Fibroblast of the aortic adventitia (primary cell): ENCODE data around the gene ZBP1. TPM values are rescaled to one million over a fixed set of nuclear protein-coding genes. Genes with fewer than 3 reads are reported as not detected.

Source experiments
- DNase-seq: peaks from one replicate; pipeline ENCODE4 v3.0.0-alpha.2; 2010; ENCODE audit warnings: low read depth
- H3K4me3 ChIP-seq: 2 replicates; pipeline ENCODE4 v1.5.1; 2011; ENCODE audit warnings: low read depth, mild to moderate bottlenecking, control low read depth, low read length, moderate library complexity
- CTCF ChIP-seq: IDR thresholded peaks from 2 replicates; pipeline ENCODE4 v1.5.1; 2011; ENCODE audit warnings: mild to moderate bottlenecking, low read length, control low read depth, inconsistent platforms; ENCODE audit not compliant: insufficient read depth
- total RNA-seq: library from RNA; depleted of rRNA; stranded (reverse); fragments of >200 nt; gene quantifications from 2 replicates; pipeline ENCODE4 v1.2.3, GENCODE V29; 2012; ENCODE audit warnings: low replicate concordance

The ZBP1 gene
- total RNA-seq, 1 donor = not detected

- H3K4me3 ChIP-seq = no peak overlapping the region
- no peak for TF ChIP-seq CTCF
- no peak for DNase-seq
Observed at GRCh38 chr20:57567471-57568079, 52.7 kb downstream of the ZBP1 start.

- no peak for DNase-seq
- no peak overlapping the region for H3K4me3 ChIP-seq
- no peak for TF ChIP-seq CTCF
Observed at GRCh38 chr20:57566803-57567459, 53.3 kb downstream of the ZBP1 start.

- no peak for DNase-seq
- TF ChIP-seq CTCF = no peak
Observed at GRCh38 chr20:57566399-57566798, 53.8 kb downstream of the ZBP1 start.

GRCh38 chr20:57564951-57565642, 55.1 kb downstream of the ZBP1 start:
- TF ChIP-seq CTCF = no peak

More at GRCh38 chr20:57566399-57566798, 53.8 kb downstream of the ZBP1 start:
- no peak overlapping the region for H3K4me3 ChIP-seq

GRCh38 chr20:57564180-57564802, 55.9 kb downstream of the ZBP1 start:
- DNase-seq = no peak

More at GRCh38 chr20:57564951-57565642, 55.1 kb downstream of the ZBP1 start:
- H3K4me3 ChIP-seq = no peak overlapping the region
- no peak for DNase-seq

More at GRCh38 chr20:57564180-57564802, 55.9 kb downstream of the ZBP1 start:
- no peak for TF ChIP-seq CTCF
- H3K4me3 ChIP-seq = no peak overlapping the region
